ENCODE measurements around the gene PRSS57.

- no peak for TF ChIP-seq BHLHE40 (IDR thresholded peaks at IDR 0.05; ENCODE audit: low read depth, low read length)
- TF ChIP-seq POLR2A (IDR thresholded peaks at IDR 0.05; ENCODE audit: low read depth, low read length) = no peak
- no peak for TF ChIP-seq RAD21 (IDR thresholded peaks at IDR 0.05; ENCODE audit: low read length)
- no peak for TF ChIP-seq CTCF (conservative IDR thresholded peaks at IDR 0.05; ENCODE audit: low read depth, low read length)
- no peak for TF ChIP-seq MAFK (IDR thresholded peaks at IDR 0.05; ENCODE audit: low read depth, low read length)
- TF ChIP-seq CEBPB (IDR thresholded peaks at IDR 0.05; ENCODE audit: low read depth, low read length) = no peak
- TF ChIP-seq, protein P1, sequence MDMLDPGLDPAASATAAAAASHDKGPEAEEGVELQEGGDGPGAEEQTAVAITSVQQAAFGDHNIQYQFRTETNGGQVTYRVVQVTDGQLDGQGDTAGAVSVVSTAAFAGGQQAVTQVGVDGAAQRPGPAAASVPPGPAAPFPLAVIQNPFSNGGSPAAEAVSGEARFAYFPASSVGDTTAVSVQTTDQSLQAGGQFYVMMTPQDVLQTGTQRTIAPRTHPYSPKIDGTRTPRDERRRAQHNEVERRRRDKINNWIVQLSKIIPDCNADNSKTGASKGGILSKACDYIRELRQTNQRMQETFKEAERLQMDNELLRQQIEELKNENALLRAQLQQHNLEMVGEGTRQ (IDR thresholded peaks at IDR 0.05; ENCODE audit: low read depth, low read length) = no peak
- no peak for TF ChIP-seq ELK1 (IDR thresholded peaks at IDR 0.05; ENCODE audit: borderline replicate concordance, low read depth, low read length)
- TF ChIP-seq SMC3 (IDR thresholded peaks at IDR 0.05; ENCODE audit: low read depth, low read length) = no peak
- TF ChIP-seq FOS (IDR thresholded peaks at IDR 0.05; ENCODE audit: low read depth, low read length) = no peak
- no peak for TF ChIP-seq RCOR1 (IDR thresholded peaks at IDR 0.05; ENCODE audit: insufficient replicate concordance, low read length)
- TF ChIP-seq MAZ (IDR thresholded peaks at IDR 0.05; ENCODE audit: borderline replicate concordance, low read depth, low read length) = no peak
Measured at GRCh38 chr19:726993-727956, 32.0 kb upstream of the PRSS57 start.

Measured in IMR-90 (cell line).